Neuronal stem cell (in vitro differentiated cells): ENCODE measurements around the gene HORMAD1.

Experiments
- DNase-seq: peaks from one replicate; pipeline ENCODE4 v3.0.0-alpha.2; 2013; ENCODE audit warnings: low spot score
- H2AFZ ChIP-seq: one replicate; pipeline ENCODE4 v1.6.1; 2013; ENCODE audit warnings: mild to moderate bottlenecking, low read length, inconsistent platforms
- H2AK5ac ChIP-seq: 2 replicates; pipeline ENCODE4 v1.6.1; 2013; ENCODE audit warnings: low read depth, mild to moderate bottlenecking, inconsistent platforms, low read length, moderate library complexity, mixed read lengths
- H2BK120ac ChIP-seq: 2 replicates; pipeline ENCODE4 v1.6.1; 2013; ENCODE audit warnings: low read depth, mild to moderate bottlenecking, inconsistent platforms, low read length, moderate library complexity, mixed read lengths
- H2BK12ac ChIP-seq: one replicate; pipeline ENCODE4 v1.6.1; 2013; ENCODE audit warnings: low read length, inconsistent platforms
- H2BK15ac ChIP-seq: 2 replicates; pipeline ENCODE4 v1.6.1; 2013; ENCODE audit warnings: mild to moderate bottlenecking, low read length, inconsistent platforms, mixed read lengths
- H2BK5ac ChIP-seq: one replicate; pipeline ENCODE4 v1.6.1; 2013; ENCODE audit warnings: inconsistent platforms, mild to moderate bottlenecking, low read length, moderate library complexity
- H3K14ac ChIP-seq: one replicate; pipeline ENCODE4 v1.6.1; 2013; ENCODE audit warnings: low read length, inconsistent platforms
- H3K18ac ChIP-seq: 2 replicates; pipeline ENCODE4 v1.6.1; 2013; ENCODE audit warnings: low read length, inconsistent platforms
- H3K23ac ChIP-seq: 2 replicates; pipeline ENCODE4 v1.6.1; 2013; ENCODE audit warnings: low read depth, mild to moderate bottlenecking, mixed read lengths, low read length, inconsistent platforms; ENCODE audit not compliant: poor library complexity
- H3K27ac ChIP-seq: replicated peaks from 3 replicates; pipeline ENCODE4 v1.5.1; 2013; ENCODE audit warnings: low read length, inconsistent platforms
- H3K27me3 ChIP-seq, 3 experiments: 2 replicates each; pipeline ENCODE4 v1.6.1; 2013; ENCODE audit warnings: low read length in 3 of 3, mild to moderate bottlenecking in 2 of 3, inconsistent platforms in 1 of 3, low read depth in 1 of 3, mixed read lengths in 1 of 3, moderate library complexity in 1 of 3; ENCODE audit not compliant: control insufficient read depth in 3 of 3, insufficient read depth in 3 of 3
- H3K36me3 ChIP-seq, 2 donors: replicated peaks in 1 of 2; 2 replicates each; pipeline ENCODE4 v1.6.1; 2013; ENCODE audit warnings: low read length in 2 of 2; ENCODE audit not compliant: control insufficient read depth in 2 of 2, insufficient read depth in 2 of 2
- H3K4ac ChIP-seq: 2 replicates; pipeline ENCODE4 v1.6.1; 2013; ENCODE audit warnings: inconsistent platforms, mild to moderate bottlenecking, low read length, moderate library complexity
- H3K4me1 ChIP-seq, 2 donors: 1 replicate in 1 of 2; 2 replicates in 1 of 2; pipeline ENCODE4 v1.6.1; 2013; ENCODE audit warnings: low read length in 2 of 2, low read depth in 1 of 2; ENCODE audit not compliant: control insufficient read depth in 2 of 2, insufficient read depth in 1 of 2
- H3K4me2 ChIP-seq: one replicate; pipeline ENCODE4 v1.6.1; 2013; ENCODE audit warnings: mild to moderate bottlenecking, low read length, inconsistent platforms; ENCODE audit not compliant: insufficient read depth, poor library complexity, severe bottlenecking
- H3K4me3 ChIP-seq, 2 donors: 2 replicates each; pipeline ENCODE4 v1.5.1; 2013; ENCODE audit warnings: low read length in 2 of 2, mild to moderate bottlenecking in 2 of 2, inconsistent platforms in 1 of 2, moderate library complexity in 1 of 2
- H3K79me1 ChIP-seq: one replicate; pipeline ENCODE4 v1.6.1; 2013; ENCODE audit warnings: low read depth, mild to moderate bottlenecking, inconsistent platforms, low read length, moderate library complexity
- H3K9ac ChIP-seq: one replicate; pipeline ENCODE4 v1.6.1; 2013; ENCODE audit warnings: mild to moderate bottlenecking, low read depth, low read length, inconsistent platforms; ENCODE audit not compliant: poor library complexity
- H3K9me3 ChIP-seq, 2 donors: replicated peaks in 1 of 2; 2 replicates each; pipeline versions ENCODE3 to v1.6.1; 2013; ENCODE audit warnings: low read length in 2 of 2, mild to moderate bottlenecking in 2 of 2, inconsistent platforms in 1 of 2, low read depth in 1 of 2, mixed read lengths in 1 of 2, moderate library complexity in 1 of 2; ENCODE audit not compliant: control insufficient read depth in 2 of 2, insufficient read depth in 1 of 2
- H4K8ac ChIP-seq: one replicate; pipeline ENCODE4 v1.6.1; 2013; ENCODE audit warnings: low read depth, mild to moderate bottlenecking, inconsistent platforms, low read length, moderate library complexity
- H4K91ac ChIP-seq: one replicate; pipeline ENCODE4 v1.6.1; 2013; ENCODE audit warnings: low read length, low read depth, mild to moderate bottlenecking, inconsistent platforms; ENCODE audit not compliant: poor library complexity
- WGBS, 2 donors: extraction: QIAGEN DNeasy Blood & Tissue Kit; methylation state at CpG; one replicate each; pipeline ENCODE4 v1.1.7; 2013; ENCODE audit warnings: missing lambda C conversion rate in 2 of 2, mixed read lengths in 1 of 2; ENCODE audit not compliant: insufficient read length in 2 of 2, insufficient replicate concordance in 1 of 2; ENCODE audit errors: extremely low coverage in 2 of 2; 5-methylcytosine and 5-hydroxymethylcytosine counted together

HORMAD1 gene

GRCh38 chr1:150695561-150695960 is 25.1 kb downstream of the HORMAD1 start:
- Histone ChIP-seq H3K18ac (no peak overlapping the region), H2AK5ac (no peak overlapping the region), H3K4me3 (no peak overlapping the region), H3K23ac (no peak overlapping the region), H4K91ac (no peak overlapping the region), H3K27me3 (no peaks in the 10 kb centered on the region), H2BK12ac (no peak overlapping the region), H2BK15ac (no peak overlapping the region), H3K79me1 (no peaks in the 10 kb centered on the region), H2AFZ (no peak overlapping the region), H3K4me2 (no peak overlapping the region), H3K9ac (no peak overlapping the region), H3K36me3 (peaks cover 0 to 42% of the 10 kb centered on the region in 2 donors), H3K14ac (no peak overlapping the region), H3K9me3 (no peaks in the 10 kb centered on the region), H3K27ac (no peak overlapping the region), H2BK120ac (no peak overlapping the region), H3K4ac (no peak overlapping the region), H4K8ac (no peak overlapping the region), H3K4me1 (peaks cover 0 to 6% of the 10 kb centered on the region in 2 donors), H2BK5ac (no peak overlapping the region)
- WGBS, 2 donors, result no CpG with 5 or more reads among the region's 4 CpGs
- DNase-seq, result no peak

- Histone ChIP-seq H3K4me2 (no peak overlapping the region), H2BK120ac (no peak overlapping the region), H2AFZ (no peak overlapping the region), H2BK12ac (no peak overlapping the region), H3K9me3 (no peaks in the 10 kb centered on the region), H3K14ac (no peak overlapping the region), H3K27me3 (no peaks in the 10 kb centered on the region), H3K36me3 (peaks cover 1 to 61% of the 10 kb centered on the region in 2 donors), H3K27ac (no peak overlapping the region), H3K4me1 (peaks cover 0 to 6% of the 10 kb centered on the region in 2 donors), H2AK5ac (no peak overlapping the region), H3K4me3 (no peak overlapping the region), H3K79me1 (no peaks in the 10 kb centered on the region), H2BK5ac (no peak overlapping the region), H2BK15ac (no peak overlapping the region), H3K18ac (no peak overlapping the region), H4K8ac (no peak overlapping the region), H3K9ac (no peak overlapping the region), H4K91ac (no peak overlapping the region), H3K4ac (no peak overlapping the region), H3K23ac (no peak overlapping the region)
- no CpG with 5 or more reads among the region's 3 CpGs for WGBS, 2 donors
- DNase-seq, result no peak
These were observed 28.0 kb downstream of the HORMAD1 start for GRCh38 chr1:150692720-150693119.

- Histone ChIP-seq H2BK15ac (no peak overlapping the region), H3K4me1 (no peaks in the 10 kb centered on the region), H3K9me3 (no peaks in the 10 kb centered on the region), H2BK5ac (no peak overlapping the region), H2AFZ (no peak overlapping the region), H3K9ac (no peak overlapping the region), H3K36me3 (peaks cover 1 to 64% of the 10 kb centered on the region in 2 donors), H4K91ac (no peak overlapping the region), H3K23ac (no peak overlapping the region), H3K4me3 (no peak overlapping the region), H2BK120ac (no peak overlapping the region), H3K27me3 (no peaks in the 10 kb centered on the region), H4K8ac (no peak overlapping the region), H2AK5ac (no peak overlapping the region), H2BK12ac (no peak overlapping the region), H3K14ac (no peak overlapping the region), H3K18ac (no peak overlapping the region), H3K4me2 (no peak overlapping the region), H3K4ac (no peak overlapping the region), H3K79me1 (no peaks in the 10 kb centered on the region), H3K27ac (no peak overlapping the region)
- DNase-seq, result no peak
- no CpG with 5 or more reads among the region's 1 CpG for WGBS, 2 donors
These were observed 31.9 kb downstream of the HORMAD1 start for GRCh38 chr1:150688763-150689162.

GRCh38 chr1:150686275-150686674 is 34.4 kb downstream of the HORMAD1 start:
- H3K9ac ChIP-seq, result no peak overlapping the region
- H3K79me1 ChIP-seq, result no peaks in the 10 kb centered on the region
- no peak overlapping the region for H2BK12ac ChIP-seq
- H3K14ac ChIP-seq, result no peak overlapping the region
- no peak overlapping the region for H3K23ac ChIP-seq
- H3K36me3 ChIP-seq, result peaks cover 1 to 49% of the 10 kb centered on the region in 2 donors
- no peaks in the 10 kb centered on the region for H3K4me1 ChIP-seq
- no peak overlapping the region for H3K18ac ChIP-seq
- no peak overlapping the region for H3K4me3 ChIP-seq
- no peak overlapping the region for H2BK120ac ChIP-seq
- no peak for DNase-seq
- no peak overlapping the region for H3K4me2 ChIP-seq
- H3K27ac ChIP-seq, result no peak overlapping the region
- H4K8ac ChIP-seq, result no peak overlapping the region
- no peak overlapping the region for H4K91ac ChIP-seq
- H3K9me3 ChIP-seq, result no peaks in the 10 kb centered on the region
- H2BK5ac ChIP-seq, result no peak overlapping the region
- H3K4ac ChIP-seq, result no peak overlapping the region
- H2BK15ac ChIP-seq, result no peak overlapping the region
- no peaks in the 10 kb centered on the region for H3K27me3 ChIP-seq
- no peak overlapping the region for H2AFZ ChIP-seq
- no CpG with 5 or more reads among the region's 3 CpGs for WGBS, 2 donors
- no peak overlapping the region for H2AK5ac ChIP-seq
